Measurements from ENCODE around the gene APOC4. TPM values are rescaled to one million over a fixed set of nuclear protein-coding genes. Genes with fewer than 3 reads are reported as not detected.

Gene APOC4
- total and polyA plus RNA-seq, 12 donors: 0.67 to 4.5 (median 1.3) TPM; not detected in 5

DNA sequence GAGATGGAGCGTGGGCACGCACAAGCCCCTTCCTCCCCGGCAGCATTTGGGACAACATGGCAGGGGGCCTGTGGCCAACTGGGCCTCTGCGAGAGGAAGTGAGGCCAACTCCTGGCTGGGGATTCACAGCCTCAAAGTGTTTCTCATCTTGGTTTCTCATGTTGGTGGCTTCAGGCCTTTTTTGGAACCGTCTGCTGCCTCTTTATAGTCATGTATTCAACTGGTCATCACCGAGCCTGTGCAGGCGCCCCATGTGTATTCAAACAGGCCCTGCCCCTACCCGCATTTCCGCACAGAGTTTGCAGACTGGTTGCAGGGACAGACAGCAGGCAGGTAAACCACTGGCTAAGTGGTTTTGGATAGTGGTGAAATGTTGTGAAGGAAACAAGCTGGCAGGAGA is 42.0 kb downstream of the APOC4 start:
- 90 to 96% (median 94%) methylated on average over 8 to 9 of the region's 9 CpGs for WGBS, 4 donors
- Histone ChIP-seq H3K4me3 (no peak overlapping the region), H3K27me3 (no peaks in the 10 kb centered on the region), H3K9me3 (replicated peaks in 1 of 3) (no peaks in the 10 kb centered on the region), H3K4me1 (replicated peaks in 1 of 2) (peaks cover 7 to 8% of the 10 kb centered on the region in 2 donors), H3K27ac (no peak overlapping the region), H3K36me3 (replicated peaks in 1 of 2) (peaks cover 0 to 82% of the 10 kb centered on the region in 2 donors)
- no peak for TF ChIP-seq POLR2A (IDR thresholded peaks at IDR 0.05)
- TF ChIP-seq CTCF (IDR thresholded peaks at IDR 0.05): no peak
- DNase-seq: no peak
- intact Hi-C loops (cut with DNase I): no loop called here

- Histone ChIP-seq H3K36me3 (replicated peaks in 1 of 2) (peaks cover 0 to 77% of the 10 kb centered on the region in 2 donors), H3K4me1 (replicated peaks in 1 of 2) (peaks cover 10% of the 10 kb centered on the region in 2 donors), H3K9me3 (replicated peaks in 1 of 3) (no peaks in the 10 kb centered on the region), H3K27me3 (no peaks in the 10 kb centered on the region), H3K4me3 (no peak overlapping the region), H3K27ac (no peak overlapping the region)
- WGBS, 4 donors: 66 to 100% (median 86%) methylated on average over 2 to 4 of the region's 4 CpGs
- intact Hi-C loops (cut with DNase I): no loop called here
- no peak for DNase-seq
- TF ChIP-seq CTCF (IDR thresholded peaks at IDR 0.05) (no peak), POLR2A (IDR thresholded peaks at IDR 0.05) (no peak)
Observed at GRCh38 chr19:44985445-44985844, 43.4 kb downstream of the APOC4 start.

DNA sequence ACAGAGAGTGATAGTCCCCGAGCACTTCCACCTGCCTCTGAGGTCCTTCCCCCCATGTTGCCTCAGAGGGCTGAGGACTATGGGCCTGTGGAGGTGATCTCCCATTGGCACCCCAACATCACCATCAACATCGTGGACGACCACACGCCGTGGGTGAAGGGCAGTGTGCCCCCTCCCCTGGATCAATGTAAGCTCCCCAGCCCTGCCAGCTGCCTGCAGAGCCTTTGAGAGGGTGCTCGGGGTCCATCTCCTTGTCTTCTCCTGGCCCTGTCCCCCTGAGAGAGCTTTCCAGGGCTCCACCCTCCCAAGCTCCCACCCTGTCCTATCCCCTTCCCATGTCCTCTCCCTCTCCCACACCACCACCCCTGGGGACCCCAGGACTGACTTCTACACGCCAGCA is 44.4 kb downstream of the APOC4 start:
- intact Hi-C loops (cut with DNase I): no loop called here
- DNase-seq: no peak
- Histone ChIP-seq H3K4me1 (replicated peaks in 1 of 2) (peaks cover 10% of the 10 kb centered on the region in 2 donors), H3K36me3 (replicated peaks in 1 of 2) (peaks cover 0 to 78% of the 10 kb centered on the region in 2 donors), H3K4me3 (no peak overlapping the region), H3K9me3 (replicated peaks in 1 of 3) (no peaks in the 10 kb centered on the region), H3K27ac (no peak overlapping the region), H3K27me3 (no peaks in the 10 kb centered on the region)
- no peak for TF ChIP-seq POLR2A (IDR thresholded peaks at IDR 0.05)
- 88 to 92% (median 90%) methylated on average over 5 to 7 of the region's 7 CpGs for WGBS, 4 donors

DNA sequence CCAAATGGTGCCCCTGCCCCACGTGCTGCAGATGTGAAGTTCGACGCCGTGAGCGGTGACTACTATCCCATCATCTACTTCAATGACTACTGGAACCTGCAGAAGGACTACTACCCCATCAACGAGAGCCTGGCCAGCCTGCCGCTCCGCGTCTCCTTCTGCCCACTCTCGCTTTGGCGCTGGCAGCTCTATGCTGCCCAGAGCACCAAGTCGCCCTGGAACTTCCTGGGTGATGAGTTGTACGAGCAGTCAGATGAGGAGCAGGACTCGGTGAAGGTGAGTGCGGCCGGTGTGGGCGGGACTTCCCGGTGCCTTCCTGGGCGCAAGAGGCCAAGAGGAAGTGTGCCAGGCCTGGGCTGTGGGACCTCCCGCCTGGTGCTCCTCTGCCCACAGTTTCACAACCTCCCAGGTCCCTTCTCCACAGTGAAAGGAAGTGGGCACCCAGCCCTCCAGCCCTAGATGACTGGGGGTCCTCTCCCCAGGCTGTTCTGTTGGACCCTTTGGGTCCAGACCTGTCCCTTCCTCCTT is 45.2 kb downstream of the APOC4 start:
- intact Hi-C loops (cut with DNase I): no loop called here
- H3K4me1 ChIP-seq (replicated peaks in 1 of 2): peaks cover 10% of the 10 kb centered on the region in 2 donors
- H3K27ac ChIP-seq: peak overlapping the region in 1 of 5 donors; percentile 49
- no peaks in the 10 kb centered on the region for H3K9me3 ChIP-seq (replicated peaks in 1 of 3)
- TF ChIP-seq CTCF (IDR thresholded peaks at IDR 0.05) (no peak), POLR2A (IDR thresholded peaks at IDR 0.05) (no peak)
- no peak overlapping the region for H3K4me3 ChIP-seq
- DNase-seq: no peak
- H3K27me3 ChIP-seq: no peaks in the 10 kb centered on the region
- WGBS, 4 donors: 76 to 90% (median 86%) methylated on average over 8 to 20 of the region's 20 CpGs
- peaks cover 0 to 78% of the 10 kb centered on the region in 2 donors for H3K36me3 ChIP-seq (replicated peaks in 1 of 2)

- H3K27ac ChIP-seq: peak overlapping the region in 3 of 5 donors; percentile 62 to 70 (median 70)
- no peak overlapping the region for H3K4me3 ChIP-seq
- DNase-seq: peak in 1 of 7 donors; percentile 40
- intact Hi-C loops (cut with DNase I): no loop called here
- no peaks in the 10 kb centered on the region for H3K9me3 ChIP-seq (replicated peaks in 1 of 3)
- TF ChIP-seq POLR2A (IDR thresholded peaks at IDR 0.05) (no peak), CTCF (IDR thresholded peaks at IDR 0.05) (no peak)
- peaks cover 10% of the 10 kb centered on the region in 2 donors for H3K4me1 ChIP-seq (replicated peaks in 1 of 2)
- WGBS, 4 donors: 20 to 100% (median 81%) methylated on average over 1 to 9 of the region's 9 CpGs
- H3K36me3 ChIP-seq (replicated peaks in 1 of 2): peaks cover 0 to 82% of the 10 kb centered on the region in 2 donors
- H3K27me3 ChIP-seq: no peaks in the 10 kb centered on the region
Observed at GRCh38 chr19:44988273-44988672, 46.2 kb downstream of the APOC4 start.
